H9 (cell line): ENCODE measurements around the gene STK26. TPM values are rescaled to one million over a fixed set of nuclear protein-coding genes. Genes with fewer than 3 reads are reported as not detected.

Experiments
- DNase-seq: peaks from one replicate; pipeline ENCODE4 v3.0.0-alpha.2; 2017
- H2AFZ ChIP-seq: one replicate; pipeline ENCODE4 v1.6.1; 2013; ENCODE audit warnings: mild to moderate bottlenecking, low read length, control low read depth, moderate library complexity
- H2AK5ac ChIP-seq: 2 replicates; pipeline ENCODE4 v1.6.1; 2013; ENCODE audit warnings: low read length, control low read depth, mixed read lengths; ENCODE audit not compliant: insufficient read length
- H2BK120ac ChIP-seq: one replicate; pipeline ENCODE4 v1.6.1; 2013; ENCODE audit warnings: low read depth, mild to moderate bottlenecking, low read length, control low read depth, inconsistent platforms; ENCODE audit not compliant: poor library complexity, severe bottlenecking
- H2BK12ac ChIP-seq: 2 replicates; pipeline ENCODE4 v1.6.1; 2013; ENCODE audit warnings: low read length, control low read depth, mixed read lengths, low read depth; ENCODE audit not compliant: insufficient read length
- H2BK15ac ChIP-seq: 2 replicates; pipeline ENCODE4 v1.6.1; 2013; ENCODE audit warnings: low read depth, low read length, control low read depth
- H2BK20ac ChIP-seq: one replicate; pipeline ENCODE4 v1.6.1; 2013; ENCODE audit warnings: low read depth, mild to moderate bottlenecking, low read length, control low read depth, inconsistent platforms; ENCODE audit not compliant: poor library complexity, severe bottlenecking
- H2BK5ac ChIP-seq: 2 replicates; pipeline ENCODE4 v1.6.1; 2013; ENCODE audit warnings: low read length, control low read depth, mixed read lengths; ENCODE audit not compliant: insufficient read length
- H3K14ac ChIP-seq: 2 replicates; pipeline ENCODE4 v1.6.1; 2013; ENCODE audit warnings: low read length, control low read depth; ENCODE audit not compliant: insufficient read depth
- H3K18ac ChIP-seq: 2 replicates; pipeline ENCODE4 v1.6.1; 2013; ENCODE audit warnings: low read depth, mild to moderate bottlenecking, mixed read lengths, low read length, control low read depth; ENCODE audit not compliant: insufficient read length
- H3K23ac ChIP-seq: 2 replicates; pipeline ENCODE4 v1.6.1; 2013; ENCODE audit warnings: low read length, control low read depth, mixed read lengths, low read depth; ENCODE audit not compliant: insufficient read length
- H3K23me2 ChIP-seq: 2 replicates; pipeline ENCODE4 v1.6.1; 2013; ENCODE audit warnings: low read depth, mild to moderate bottlenecking, mixed read lengths, low read length, control low read depth; ENCODE audit not compliant: insufficient read length, poor library complexity, severe bottlenecking
- H3K27ac ChIP-seq: 2 replicates; pipeline ENCODE4 v1.5.1; 2013; ENCODE audit warnings: low read length, control low read depth, mixed read lengths, low read depth; ENCODE audit not compliant: insufficient read length
- H3K27me3 ChIP-seq: 2 replicates; pipeline ENCODE4 v1.6.1; 2013; ENCODE audit warnings: low read length, control low read depth, inconsistent platforms; ENCODE audit not compliant: insufficient read depth
- H3K4ac ChIP-seq: 2 replicates; pipeline ENCODE4 v1.6.1; 2013; ENCODE audit warnings: low read depth, mild to moderate bottlenecking, control low read depth, inconsistent platforms, low read length, moderate library complexity
- H3K4me1 ChIP-seq: 2 replicates; pipeline ENCODE4 v1.6.1; 2013; ENCODE audit warnings: low read length, control low read depth, inconsistent platforms; ENCODE audit not compliant: insufficient read depth
- H3K4me2 ChIP-seq: 2 replicates; pipeline ENCODE4 v1.6.1; 2013; ENCODE audit warnings: low read length, control low read depth, mixed read lengths; ENCODE audit not compliant: insufficient read length, insufficient read depth
- H3K56ac ChIP-seq: 2 replicates; pipeline ENCODE4 v1.6.1; 2013; ENCODE audit warnings: low read depth, mild to moderate bottlenecking, mixed read lengths, low read length, control low read depth; ENCODE audit not compliant: insufficient read length
- H3K79me1 ChIP-seq: 2 replicates; pipeline ENCODE4 v1.6.1; 2013; ENCODE audit warnings: low read depth, mild to moderate bottlenecking, moderate library complexity, low read length, control low read depth, inconsistent platforms; ENCODE audit not compliant: insufficient read depth, poor library complexity, severe bottlenecking
- H3K79me2 ChIP-seq: 2 replicates; pipeline ENCODE4 v1.6.1; 2013; ENCODE audit warnings: low read length, control low read depth, inconsistent platforms; ENCODE audit not compliant: insufficient read depth
- H3K9ac ChIP-seq: 2 replicates; pipeline ENCODE4 v1.6.1; 2013; ENCODE audit warnings: low read length, control low read depth, mixed read lengths; ENCODE audit not compliant: insufficient read length; ENCODE audit errors: extremely low read depth
- H3K9me3 ChIP-seq: one replicate; pipeline ENCODE4 v1.6.1; 2013; ENCODE audit warnings: low read depth, low read length, inconsistent platforms; ENCODE audit not compliant: control insufficient read depth
- H3T11ph ChIP-seq: one replicate; pipeline ENCODE4 v1.6.1; 2013; ENCODE audit warnings: mild to moderate bottlenecking, low read length, control low read depth, inconsistent platforms
- H4K20me1 ChIP-seq: one replicate; pipeline ENCODE4 v1.6.1; 2013; ENCODE audit not compliant: control insufficient read depth, insufficient read length, insufficient read depth
- H4K5ac ChIP-seq: 2 replicates; pipeline ENCODE4 v1.6.1; 2013; ENCODE audit warnings: low read depth, mild to moderate bottlenecking, mixed read lengths, low read length, control low read depth; ENCODE audit not compliant: insufficient read length
- H4K8ac ChIP-seq: replicated peaks from 2 replicates; pipeline ENCODE4 v1.6.1; 2013; ENCODE audit warnings: low read length, control low read depth, mixed read lengths, low read depth; ENCODE audit not compliant: insufficient read length
- H4K91ac ChIP-seq: 2 replicates; pipeline ENCODE4 v1.6.1; 2013; ENCODE audit warnings: low read depth, mild to moderate bottlenecking, moderate library complexity, mixed read lengths, low read length, control low read depth; ENCODE audit not compliant: insufficient read length
- H3K27ac Mint-ChIP-seq, 3 experiments: 2 replicates in 2 of 3; 3 replicates in 1 of 3; pipeline ENCODE4 v1.8.0; 2020 to 2021; ENCODE audit warnings: mixed read lengths in 3 of 3, mild to moderate bottlenecking in 1 of 3, moderate library complexity in 1 of 3
- H3K27me3 Mint-ChIP-seq: 2 replicates; pipeline ENCODE4 v1.8.0; 2021; ENCODE audit warnings: low read depth, mild to moderate bottlenecking, moderate library complexity, mixed read lengths
- H3K36me3 Mint-ChIP-seq, 3 experiments: 2 replicates in 2 of 3; 3 replicates in 1 of 3; pipeline ENCODE4 v1.8.0; 2020 to 2021; ENCODE audit warnings: low read depth in 3 of 3, mixed read lengths in 3 of 3; ENCODE audit not compliant: insufficient read depth in 1 of 3
- H3K4me1 Mint-ChIP-seq, 2 experiments: 2 replicates each; pipeline ENCODE4 v1.8.0; 2020; ENCODE audit warnings: mixed read lengths in 2 of 2
- H3K4me3 Mint-ChIP-seq, 2 experiments: 2 replicates in 1 of 2; 3 replicates in 1 of 2; pipeline ENCODE4 v1.8.0; 2020 to 2021; ENCODE audit warnings: mild to moderate bottlenecking in 2 of 2, mixed read lengths in 2 of 2, moderate library complexity in 1 of 2
- H3K9me3 Mint-ChIP-seq, 2 experiments: 2 replicates in 1 of 2; 3 replicates in 1 of 2; pipeline ENCODE4 v1.8.0; 2020; ENCODE audit warnings: mild to moderate bottlenecking in 2 of 2, mixed read lengths in 2 of 2, moderate library complexity in 1 of 2
- WGBS: extraction: QIAGEN DNeasy Blood & Tissue Kit; methylation state at CpG from one replicate; pipeline ENCODE4 v1.1.7; 2013; ENCODE audit warnings: missing lambda C conversion rate, low lambda C conversion rate, mixed read lengths; ENCODE audit not compliant: insufficient read length; ENCODE audit errors: extremely low coverage; 5-methylcytosine and 5-hydroxymethylcytosine counted together
- total RNA-seq: library from RNA; stranded (reverse); gene quantifications from 2 replicates; pipeline ENCODE4 v1.2.1, GENCODE V29; 2021
- TF ChIP-seq, protein P1 (sequence below): fragments of 200-600 bp; sonication (generic); conservative IDR thresholded peaks from 3 replicates; pipeline ENCODE4 v1.8.0; 2021; ENCODE audit warnings: antibody characterized with exemption, mild to moderate bottlenecking

STK26 gene
- total RNA-seq, 1 experiment from 2014 or later: 99.2 TPM

DNA sequence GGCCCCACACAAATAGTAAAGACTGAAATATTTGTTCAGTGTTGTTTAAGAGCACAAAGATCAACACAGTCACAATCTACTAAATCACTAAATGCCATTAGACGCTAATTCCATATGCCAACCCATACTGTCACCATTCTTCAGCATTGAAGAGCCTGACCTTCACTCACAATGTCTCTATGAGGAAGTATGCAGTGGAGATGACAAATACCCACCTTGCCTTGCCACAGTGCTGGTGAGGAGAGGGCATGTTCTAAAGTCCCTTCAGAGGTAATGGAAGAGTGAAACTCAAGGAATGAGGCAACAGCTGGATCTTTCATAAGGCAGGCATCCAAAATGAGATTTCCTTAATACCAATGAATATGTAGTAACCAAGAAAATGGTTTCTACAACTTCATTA is 54.3 kb downstream of the STK26 start:
- TF ChIP-seq, protein P1, sequence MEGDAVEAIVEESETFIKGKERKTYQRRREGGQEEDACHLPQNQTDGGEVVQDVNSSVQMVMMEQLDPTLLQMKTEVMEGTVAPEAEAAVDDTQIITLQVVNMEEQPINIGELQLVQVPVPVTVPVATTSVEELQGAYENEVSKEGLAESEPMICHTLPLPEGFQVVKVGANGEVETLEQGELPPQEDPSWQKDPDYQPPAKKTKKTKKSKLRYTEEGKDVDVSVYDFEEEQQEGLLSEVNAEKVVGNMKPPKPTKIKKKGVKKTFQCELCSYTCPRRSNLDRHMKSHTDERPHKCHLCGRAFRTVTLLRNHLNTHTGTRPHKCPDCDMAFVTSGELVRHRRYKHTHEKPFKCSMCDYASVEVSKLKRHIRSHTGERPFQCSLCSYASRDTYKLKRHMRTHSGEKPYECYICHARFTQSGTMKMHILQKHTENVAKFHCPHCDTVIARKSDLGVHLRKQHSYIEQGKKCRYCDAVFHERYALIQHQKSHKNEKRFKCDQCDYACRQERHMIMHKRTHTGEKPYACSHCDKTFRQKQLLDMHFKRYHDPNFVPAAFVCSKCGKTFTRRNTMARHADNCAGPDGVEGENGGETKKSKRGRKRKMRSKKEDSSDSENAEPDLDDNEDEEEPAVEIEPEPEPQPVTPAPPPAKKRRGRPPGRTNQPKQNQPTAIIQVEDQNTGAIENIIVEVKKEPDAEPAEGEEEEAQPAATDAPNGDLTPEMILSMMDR: no peak
- Mint-ChIP-seq H3K4me3 (no peak overlapping the region), H3K36me3 (peaks cover 11 to 19% (median 12%) of the 10 kb centered on the region in 3 experiments; a peak in 6 of 7 replicates), H3K4me1 (peaks cover 6% of the 10 kb centered on the region in 2 experiments; a peak in 3 of 4 replicates), H3K9me3 (no peaks in the 10 kb centered on the region), H3K27me3 (no peaks in the 10 kb centered on the region), H3K27ac (no peak overlapping the region; a peak in 1 of 7 replicates)
- no peaks in the 10 kb centered on the region for H3K79me1 ChIP-seq
- no peak overlapping the region for H2BK120ac ChIP-seq
- no peak overlapping the region for H2AK5ac ChIP-seq
- no peaks in the 10 kb centered on the region for H3K4me1 ChIP-seq
- no peak overlapping the region for H3K27ac ChIP-seq
- H2BK12ac ChIP-seq: no peak overlapping the region
- H2AFZ ChIP-seq: no peak overlapping the region
- no peaks in the 10 kb centered on the region for H3K9me3 ChIP-seq
- H4K20me1 ChIP-seq: no peaks in the 10 kb centered on the region
- H3K4ac ChIP-seq: no peak overlapping the region
- H3K9ac ChIP-seq: no peak overlapping the region
- no peak for DNase-seq
- no peak overlapping the region for H4K8ac ChIP-seq
- no peaks in the 10 kb centered on the region for H3K23me2 ChIP-seq
- H3K27me3 ChIP-seq: no peaks in the 10 kb centered on the region
- H3K14ac ChIP-seq: no peak overlapping the region
- H2BK20ac ChIP-seq: no peak overlapping the region
- H4K91ac ChIP-seq: no peak overlapping the region
- H3K79me2 ChIP-seq: no peaks in the 10 kb centered on the region
- H3K23ac ChIP-seq: no peak overlapping the region
- no peak overlapping the region for H4K5ac ChIP-seq
- H2BK5ac ChIP-seq: no peak overlapping the region
- no peak overlapping the region for H3K4me2 ChIP-seq
- no peak overlapping the region for H3K18ac ChIP-seq
- no peak overlapping the region for H3T11ph ChIP-seq
- no peak overlapping the region for H2BK15ac ChIP-seq
- no CpG with 5 or more reads among the region's 1 CpG for WGBS
- no peak overlapping the region for H3K56ac ChIP-seq
